Activated naive CD8-positive, alpha-beta T cell treated with anti-CD3 and anti-CD28 coated beads, Interleukin-2, amount 50 U/mL, for 16 hours (primary cell): ENCODE results near the gene FAM161B.
"Not testable (repeated sequence)": the region's sequence is repeated elsewhere in the genome, so short reads cannot be mapped to it uniquely, and the experiment has no call there.

ENCODE experiments used
- DNase-seq: peaks from one replicate; pipeline ENCODE4 v3.0.0-alpha.2; 2020; ENCODE audit warnings: low read depth, low spot score

Gene FAM161B, protein sequence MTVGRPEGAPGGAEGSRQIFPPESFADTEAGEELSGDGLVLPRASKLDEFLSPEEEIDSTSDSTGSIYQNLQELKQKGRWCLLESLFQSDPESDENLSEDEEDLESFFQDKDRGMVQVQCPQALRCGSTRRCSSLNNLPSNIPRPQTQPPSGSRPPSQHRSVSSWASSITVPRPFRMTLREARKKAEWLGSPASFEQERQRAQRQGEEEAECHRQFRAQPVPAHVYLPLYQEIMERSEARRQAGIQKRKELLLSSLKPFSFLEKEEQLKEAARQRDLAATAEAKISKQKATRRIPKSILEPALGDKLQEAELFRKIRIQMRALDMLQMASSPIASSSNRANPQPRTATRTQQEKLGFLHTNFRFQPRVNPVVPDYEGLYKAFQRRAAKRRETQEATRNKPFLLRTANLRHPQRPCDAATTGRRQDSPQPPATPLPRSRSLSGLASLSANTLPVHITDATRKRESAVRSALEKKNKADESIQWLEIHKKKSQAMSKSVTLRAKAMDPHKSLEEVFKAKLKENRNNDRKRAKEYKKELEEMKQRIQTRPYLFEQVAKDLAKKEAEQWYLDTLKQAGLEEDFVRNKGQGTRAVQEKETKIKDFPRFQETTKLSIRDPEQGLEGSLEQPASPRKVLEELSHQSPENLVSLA

DNA sequence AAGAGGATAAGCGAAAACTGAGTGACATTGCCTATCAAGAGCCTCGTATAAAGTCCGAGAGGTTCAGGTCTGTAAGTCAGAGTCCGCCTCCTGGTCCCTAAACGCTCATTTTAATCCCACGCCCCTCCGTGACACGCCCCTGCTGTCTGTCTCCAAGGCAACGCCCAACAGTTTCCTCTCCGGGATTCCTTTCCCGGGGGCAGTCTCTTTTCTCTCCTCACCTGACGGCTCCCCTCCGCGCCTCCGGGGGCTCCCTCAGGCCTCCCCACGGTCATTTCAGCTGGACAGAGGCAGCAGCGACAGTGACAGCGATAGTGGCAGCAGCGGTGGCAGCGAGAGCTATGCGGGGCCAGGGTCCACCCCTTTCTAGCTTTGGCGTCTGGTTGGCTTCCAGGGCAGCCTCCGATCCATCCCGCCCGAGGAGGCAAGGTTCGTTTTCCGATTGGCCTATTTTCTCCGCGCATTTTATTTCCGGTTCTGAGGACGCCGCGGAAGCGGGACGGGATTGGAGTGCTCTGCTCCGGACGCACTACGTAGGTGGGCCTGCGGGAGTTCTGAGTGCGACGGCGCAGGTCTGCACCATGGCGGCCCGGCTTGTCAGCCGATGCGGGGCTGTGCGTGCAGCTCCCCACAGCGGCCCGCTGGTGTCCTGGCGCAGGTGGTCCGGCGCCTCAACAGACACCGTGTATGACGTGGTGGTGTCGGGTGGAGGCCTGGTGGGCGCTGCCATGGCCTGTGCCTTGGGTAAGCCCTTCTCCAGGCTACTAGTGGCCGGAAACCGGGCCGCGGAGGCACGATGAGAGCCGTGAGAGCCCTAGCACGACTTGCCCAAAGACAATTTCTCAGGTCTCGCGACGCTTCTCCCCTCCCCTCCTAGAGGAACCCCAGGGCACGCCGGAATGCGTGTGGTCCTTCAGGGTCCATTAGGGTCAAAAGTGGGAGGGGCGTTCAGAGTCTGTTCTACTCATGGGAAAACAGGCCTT, at the start of gene FAM161B, which contains the start of gene COQ6:
FAM161B (minus strand) TSS at position 343 of the 983 bp plus-strand sequence; CDS start at position 275, 68 bp downstream.
COQ6 (plus strand) TSS at position 551 of the 983 bp plus-strand sequence; CDS start at position 582, 31 bp downstream.
- peak; percentile 86 for DNase-seq

DNA sequence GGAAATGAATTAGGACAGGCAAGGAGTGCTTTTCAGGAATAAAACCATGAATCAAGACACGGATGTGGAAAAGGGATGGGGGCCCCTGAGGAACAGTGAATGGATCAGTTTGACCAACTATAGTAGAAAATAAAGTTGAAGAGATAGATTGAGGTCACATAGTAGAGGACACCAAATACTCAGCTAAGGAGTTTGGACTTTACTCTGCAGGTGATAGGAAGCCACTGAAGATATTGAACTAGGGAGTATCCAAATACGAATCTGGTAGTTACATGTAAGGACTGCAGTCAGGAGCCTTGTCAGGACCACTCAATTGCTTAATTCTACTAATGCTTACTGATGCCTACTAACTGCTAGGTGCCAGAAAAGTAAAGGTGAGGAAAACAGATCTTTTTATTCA, 48.8 kb upstream of the FAM161B start:
- no peak for DNase-seq

DNA sequence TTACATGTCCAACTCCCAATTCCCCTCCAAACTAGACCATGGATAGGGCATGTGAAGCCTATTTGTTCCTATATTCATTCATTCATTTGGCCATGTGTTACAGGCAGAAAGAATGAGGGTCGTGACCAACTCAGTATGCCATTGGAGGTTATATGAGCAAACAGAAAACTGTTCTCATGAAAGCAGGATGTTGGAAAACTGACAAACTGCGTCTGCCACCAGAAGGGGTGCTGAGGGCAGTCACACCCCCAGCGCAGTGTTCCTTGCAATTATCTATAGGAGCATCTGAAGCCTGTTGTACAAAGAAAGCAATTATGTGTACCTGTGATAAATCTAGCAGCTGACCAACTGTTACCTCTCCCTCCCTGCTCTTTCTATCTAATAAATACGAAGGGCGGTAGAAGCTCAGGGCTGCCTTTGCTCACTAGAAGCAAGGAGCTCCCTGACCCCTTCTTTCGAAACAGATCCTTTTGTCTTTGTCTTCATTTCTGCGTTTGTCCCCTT, 48.1 kb upstream of the FAM161B start:
- DNase-seq: no peak

DNA sequence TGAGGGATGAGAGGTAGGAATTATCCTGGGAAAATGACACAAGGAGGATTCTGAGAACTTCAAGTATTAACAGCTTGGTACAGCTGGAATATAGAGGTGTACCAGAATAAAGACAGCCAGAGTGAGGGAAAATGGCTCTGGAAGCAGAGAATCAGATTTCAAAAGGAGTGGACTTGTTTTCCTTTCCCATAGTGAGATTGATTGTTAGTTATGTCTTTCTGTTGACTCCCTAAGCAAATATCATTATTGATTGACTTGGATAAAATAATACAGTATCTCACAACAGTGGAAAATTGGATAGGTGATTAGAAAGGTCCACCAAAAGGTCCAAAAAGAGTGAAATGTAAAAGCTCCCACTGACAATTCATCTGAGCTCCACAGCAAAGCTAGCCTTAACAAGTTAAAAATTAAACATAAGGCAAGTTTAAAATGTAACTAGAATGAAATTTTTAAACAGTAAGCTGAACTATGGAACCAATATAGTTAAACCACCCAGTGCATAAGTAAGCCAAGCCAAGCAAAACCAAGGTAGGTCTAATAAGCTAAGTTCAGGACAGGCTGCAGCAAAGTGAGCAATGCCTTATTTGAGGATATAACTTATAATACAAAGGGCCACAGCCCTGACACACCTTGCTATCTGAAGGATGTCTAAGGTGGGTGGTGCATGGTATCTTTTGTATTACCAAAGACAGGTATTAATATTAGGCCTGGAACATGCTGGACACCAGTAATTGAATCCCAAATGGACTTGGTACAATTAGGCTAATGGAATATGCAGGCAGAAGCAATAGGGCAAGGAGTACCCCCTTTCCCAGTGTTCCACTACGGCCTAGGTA, 47.4 kb upstream of the FAM161B start:
- DNase-seq: no peak

DNA sequence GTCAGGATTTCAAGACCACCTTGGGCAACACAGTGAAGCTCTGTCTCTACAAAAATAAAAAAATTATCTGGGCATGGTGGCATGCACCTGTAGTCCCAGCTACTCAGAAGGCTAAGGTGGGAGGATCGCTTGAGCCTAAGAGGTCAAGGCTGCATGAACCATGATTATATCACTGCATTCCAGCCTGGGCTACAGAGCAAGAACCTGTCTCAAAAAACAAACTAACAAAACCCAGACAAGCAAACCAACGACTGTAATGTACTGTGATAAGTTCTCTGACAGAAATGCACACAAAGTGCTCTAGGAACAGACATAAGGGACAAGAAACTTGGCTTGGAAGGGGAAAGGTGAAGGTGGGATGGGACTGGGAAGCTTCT, 46.8 kb upstream of the FAM161B start:
- DNase-seq: no peak

DNA sequence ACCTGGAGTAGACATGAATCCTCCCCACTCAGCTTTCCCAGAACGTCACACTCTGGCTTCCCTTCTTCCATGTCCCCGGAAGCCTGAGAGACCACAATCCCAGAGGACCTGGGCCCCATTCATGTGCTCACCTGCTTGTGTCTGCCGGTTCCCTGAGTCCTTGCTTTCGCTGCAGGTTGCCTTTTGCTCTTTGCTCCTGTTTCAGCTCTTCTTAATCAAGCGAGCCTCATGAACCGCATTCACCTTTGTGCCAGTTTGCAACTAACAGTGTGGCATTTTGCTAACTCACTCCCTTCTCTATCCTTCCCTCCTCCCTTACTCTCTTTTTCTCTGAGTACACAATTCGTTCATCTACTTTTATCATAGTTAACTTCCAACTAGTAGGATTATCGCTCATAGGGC, 46.1 kb upstream of the FAM161B start:
- no peak for DNase-seq

DNA sequence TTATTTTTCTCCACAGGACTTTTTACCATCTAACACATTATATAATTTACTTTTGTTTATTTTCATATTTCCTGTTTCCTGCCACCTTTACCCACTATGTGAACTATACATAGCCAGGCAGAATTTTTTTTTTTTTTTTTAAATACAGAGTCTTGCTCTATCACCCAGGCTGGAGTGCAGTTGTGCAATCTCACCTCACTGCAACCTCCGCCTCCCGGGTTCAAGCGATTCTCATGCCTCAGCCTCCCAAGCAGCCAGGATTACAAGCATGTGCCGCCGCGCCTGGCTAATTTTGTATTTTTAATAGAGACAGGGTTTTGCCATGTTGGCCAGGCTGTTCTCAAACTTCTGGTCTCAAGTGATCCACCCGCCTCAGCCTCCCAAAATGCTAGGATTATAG, 45.0 kb upstream of the FAM161B start:
- DNase-seq: not testable (repeated sequence)

DNA sequence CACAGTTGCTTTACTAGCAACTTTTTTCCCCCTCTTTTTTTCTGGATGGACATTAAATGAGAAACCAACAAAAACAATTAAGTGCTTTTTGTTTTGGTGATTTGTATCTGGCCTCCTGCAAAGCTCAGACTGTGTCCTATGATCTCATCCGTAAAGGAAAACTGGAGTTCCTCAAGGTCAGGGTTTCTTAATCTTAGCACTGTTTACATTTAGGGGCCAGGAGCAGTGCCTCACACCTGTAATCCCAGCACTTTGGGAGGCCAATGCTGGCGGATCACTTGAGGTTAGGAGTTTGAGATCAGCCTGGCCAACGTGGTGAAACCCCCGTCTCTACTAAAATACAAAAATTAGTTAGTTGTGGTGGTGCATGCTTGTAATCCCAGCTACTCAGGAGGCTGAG, 41.2 kb upstream of the FAM161B start:
- DNase-seq: no peak

DNA sequence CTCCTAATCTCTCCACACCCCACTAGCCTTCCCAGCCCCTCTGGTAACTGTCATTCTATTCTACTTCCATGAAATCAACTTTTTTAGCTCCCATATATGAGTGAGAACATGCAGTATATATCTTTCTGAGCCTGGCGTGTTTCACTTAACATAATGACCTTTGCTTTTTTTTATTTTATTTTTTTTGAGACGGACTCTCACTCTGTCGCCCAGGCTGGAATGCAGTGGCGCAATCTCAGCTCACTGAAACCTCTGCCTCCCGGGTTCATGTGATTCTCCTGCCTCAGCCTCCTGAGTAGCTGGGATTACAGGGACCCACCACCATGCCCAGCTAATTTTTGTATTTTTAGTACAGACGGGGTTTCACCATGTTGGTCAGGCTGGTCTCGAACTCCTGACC, 38.8 kb upstream of the FAM161B start:
- DNase-seq: not testable (repeated sequence)

DNA sequence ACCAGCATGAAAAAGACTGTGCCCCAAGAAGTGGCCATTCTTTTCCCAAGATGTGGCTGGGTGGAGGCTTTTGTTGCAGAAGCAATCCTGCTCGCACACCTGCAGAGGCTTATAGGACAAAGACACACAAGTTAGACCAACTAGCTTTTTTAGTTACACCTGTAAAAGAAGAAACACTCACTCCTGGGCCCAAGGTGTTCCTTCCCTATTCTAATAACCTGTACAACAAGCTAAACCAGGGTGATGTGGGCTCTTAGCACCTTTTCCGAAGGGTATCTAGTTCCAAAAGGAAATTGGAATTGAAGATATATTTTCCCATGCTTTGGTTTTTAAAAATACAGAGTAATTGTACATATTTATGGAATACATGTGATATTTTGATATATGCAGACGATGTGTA, 38.2 kb upstream of the FAM161B start:
- no peak for DNase-seq

DNA sequence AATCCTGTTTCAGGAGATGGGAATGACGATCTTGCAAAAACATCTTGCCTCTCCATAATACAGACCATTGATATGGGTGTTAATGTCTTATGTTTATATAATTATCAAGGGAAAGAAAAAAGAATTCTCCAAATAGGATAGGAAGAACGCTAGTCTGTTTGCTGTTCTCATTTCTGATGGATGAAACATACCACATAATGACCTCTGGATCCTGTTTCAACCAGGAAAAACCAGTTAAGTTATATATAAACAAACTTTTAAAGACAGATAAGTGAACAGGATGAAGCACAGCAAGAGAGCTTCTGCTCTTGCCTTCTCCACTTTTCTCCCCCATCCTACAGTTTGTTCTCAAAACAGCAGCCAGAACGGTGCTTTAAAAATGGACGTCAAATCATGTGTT, 28.0 kb upstream of the FAM161B start:
- DNase-seq: no peak

DNA sequence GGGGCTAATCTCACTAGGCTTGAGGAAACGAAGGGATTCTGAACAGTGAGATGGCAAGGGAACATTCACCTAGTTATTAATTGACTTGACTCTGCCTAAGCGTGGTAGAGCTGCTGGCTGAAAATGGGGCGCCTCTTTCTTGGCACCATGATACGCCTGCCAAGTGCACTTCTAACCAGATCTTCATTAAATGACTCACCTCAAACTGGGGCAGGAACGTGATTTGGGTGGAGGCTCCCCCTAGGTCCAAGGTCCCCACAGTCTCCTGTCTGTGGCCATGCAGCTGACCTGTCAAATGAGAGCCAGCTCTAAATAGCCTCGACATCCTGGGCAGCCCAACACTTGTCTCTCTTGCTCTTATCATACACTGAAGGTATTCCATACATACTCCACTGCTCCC, 26.2 kb upstream of the FAM161B start:
- DNase-seq: no peak

DNA sequence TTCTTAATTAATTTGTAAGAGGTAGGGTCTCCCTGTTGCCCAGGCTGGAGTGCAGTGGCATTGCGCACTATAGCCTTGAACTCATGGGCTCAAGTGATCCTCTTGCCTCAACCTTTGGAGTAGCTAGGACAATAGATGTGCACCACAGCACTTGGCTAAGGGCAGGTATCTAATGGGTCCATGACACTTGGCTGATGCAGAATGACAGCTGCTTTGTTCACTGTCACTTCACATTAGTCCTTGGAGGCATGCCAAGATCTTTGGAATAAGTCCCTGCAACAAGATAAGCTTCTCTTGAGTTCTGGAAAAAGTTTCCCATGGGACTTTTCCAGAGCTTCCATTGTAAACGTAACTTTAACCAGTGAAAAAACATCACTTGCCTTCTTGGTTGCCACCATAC, 23.6 kb upstream of the FAM161B start:
- DNase-seq: no peak

DNA sequence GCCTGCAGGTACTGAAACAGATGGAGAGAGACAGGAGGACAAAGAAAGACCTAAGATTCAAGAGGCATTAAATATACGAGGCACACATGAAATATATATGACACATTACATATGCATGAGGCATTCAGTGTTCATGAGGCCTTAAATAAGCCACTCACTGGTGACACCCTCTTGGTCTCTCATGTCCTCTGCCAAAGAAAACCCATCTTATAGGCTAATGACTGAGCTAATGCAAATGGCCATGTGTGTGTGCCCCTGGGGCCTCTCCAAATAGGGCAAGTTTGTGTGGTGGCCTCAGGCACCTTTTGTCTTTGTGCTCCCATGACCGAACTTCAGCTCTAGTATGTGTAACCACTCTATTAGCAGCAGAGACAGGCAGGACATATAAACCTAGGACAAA, 19.0 kb upstream of the FAM161B start:
- no peak for DNase-seq

DNA sequence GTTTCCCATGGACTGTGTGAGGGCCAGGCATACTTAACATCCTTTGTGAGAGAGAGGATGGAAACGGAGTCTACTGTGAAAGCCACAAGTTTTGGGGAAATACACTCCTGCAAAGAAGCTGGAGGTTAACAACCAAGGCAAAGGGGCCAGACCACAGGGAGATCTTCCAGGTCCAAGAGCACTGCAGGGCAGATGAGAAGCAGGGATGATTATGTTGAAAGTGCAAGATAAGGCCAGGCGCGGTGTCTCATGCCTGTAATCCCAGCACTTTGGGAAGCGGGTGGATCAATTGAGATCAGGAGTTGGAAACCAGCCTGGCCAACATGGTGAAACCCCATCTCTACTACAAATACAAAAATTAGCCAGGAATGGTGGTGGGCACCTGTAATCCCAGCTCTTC, 15.3 kb upstream of the FAM161B start:
- DNase-seq: no peak

DNA sequence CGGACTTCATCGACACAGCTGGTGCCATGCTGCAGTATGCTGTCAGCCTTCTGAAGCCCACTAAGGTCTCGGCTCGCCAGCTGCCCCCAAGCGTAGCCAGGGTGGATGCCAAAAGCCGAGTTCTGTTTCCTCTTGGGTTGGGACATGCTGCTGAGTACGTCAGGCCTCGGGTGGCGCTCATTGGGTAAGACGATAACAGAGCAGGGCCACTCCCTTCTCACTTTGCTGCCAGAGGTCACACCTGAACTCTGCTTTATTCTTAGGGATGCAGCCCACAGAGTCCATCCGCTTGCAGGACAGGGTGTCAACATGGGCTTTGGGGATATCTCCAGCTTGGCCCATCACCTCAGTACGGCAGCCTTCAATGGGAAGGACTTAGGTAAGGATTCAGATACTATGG, 11.3 kb upstream of the FAM161B start:
- no peak for DNase-seq

DNA sequence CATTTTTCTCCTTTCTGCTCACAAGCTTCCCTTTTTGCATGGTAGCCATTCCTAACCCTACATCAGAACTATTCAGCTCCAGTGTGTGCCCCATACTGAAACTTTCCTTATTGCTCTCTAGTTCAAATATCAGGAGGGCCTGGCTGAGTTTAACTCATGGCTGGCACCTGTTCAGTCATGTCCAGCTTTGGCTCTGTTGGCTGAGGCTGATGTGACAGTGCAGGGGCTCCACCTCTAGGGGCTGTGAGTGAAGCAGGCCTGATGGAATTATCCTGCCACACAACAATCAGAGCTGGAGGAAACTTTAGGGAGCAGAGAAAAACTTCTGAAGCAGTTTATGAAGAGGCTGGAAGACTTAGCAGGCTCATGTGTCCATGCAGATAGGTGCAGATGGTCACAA, 8.7 kb upstream of the FAM161B start:
- no peak for DNase-seq

DNA sequence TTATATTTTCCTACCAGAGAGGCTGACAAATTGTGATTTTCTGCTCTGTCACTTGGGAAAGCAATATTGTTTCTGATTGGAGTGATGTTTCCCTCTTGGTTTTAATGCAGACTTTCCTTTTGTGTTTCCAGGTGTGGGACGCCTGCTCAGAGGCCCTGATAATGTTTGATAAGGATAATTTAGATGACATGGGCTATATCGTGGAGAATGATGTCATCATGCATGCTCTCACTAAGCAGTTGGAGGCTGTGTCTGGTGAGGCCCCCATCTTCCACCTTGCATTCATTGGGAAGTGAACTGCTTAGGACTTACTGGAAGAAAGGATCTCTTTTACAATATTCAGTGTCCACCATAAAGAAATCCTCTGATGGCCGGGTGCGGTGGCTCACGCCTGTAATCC, 5.8 kb upstream of the FAM161B start:
- DNase-seq: no peak

DNA sequence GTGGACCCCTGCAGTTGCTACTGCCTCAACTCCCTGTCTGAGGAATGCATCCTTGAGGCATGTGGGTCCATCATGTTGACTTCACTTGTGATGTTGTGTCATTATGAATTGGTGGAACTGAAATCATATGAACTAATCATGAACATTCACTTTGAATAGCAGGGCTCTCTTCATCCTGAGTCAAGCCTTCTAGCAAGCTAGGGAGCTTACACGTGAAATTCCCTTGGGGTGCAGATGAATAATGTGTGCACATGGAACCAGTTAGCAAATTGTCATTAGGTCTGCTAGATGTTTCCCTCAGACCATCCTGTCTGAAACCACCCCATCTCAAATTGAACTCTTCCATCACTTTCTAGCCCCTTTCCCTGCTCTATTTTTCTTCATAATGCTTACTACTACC, 3.8 kb upstream of the FAM161B start:
- no peak for DNase-seq

DNA sequence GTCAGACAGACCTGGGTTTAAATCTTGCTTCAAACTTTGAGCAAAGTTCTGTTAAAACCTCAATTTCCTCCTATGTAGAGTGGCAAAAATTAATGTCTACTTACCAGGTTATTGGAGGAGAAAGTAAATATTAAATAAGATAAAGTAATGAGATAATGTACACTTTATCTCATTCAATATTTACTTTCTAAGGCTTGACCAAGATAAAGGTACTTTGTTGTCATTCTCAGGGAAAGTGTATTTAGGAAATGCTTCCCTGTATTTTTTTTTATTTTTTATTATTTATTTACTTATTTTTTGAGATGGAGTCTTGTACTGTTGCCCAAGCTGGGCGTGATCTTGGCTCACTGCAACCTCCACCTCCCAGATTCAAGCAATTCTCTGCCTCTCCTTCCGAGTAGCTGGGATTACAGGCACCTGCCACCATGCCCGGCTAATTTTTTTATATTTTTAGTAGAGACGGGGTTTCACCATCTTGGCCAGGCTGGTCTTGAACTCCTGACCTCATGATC, 4.7 kb downstream of the FAM161B start:
- no peak for DNase-seq
